ENCODE results near the gene S100A8.

GRCh38 chr1:153431002-153431401 is 40.1 kb upstream of the S100A8 start:
- TF ChIP-seq CTCF (IDR thresholded peaks at IDR 0.05) (no peak), POLR2AphosphoS5 (IDR thresholded peaks at IDR 0.05) (no peak), POLR2A (IDR thresholded peaks at IDR 0.05) (no peak), EP300 (IDR thresholded peaks at IDR 0.05) (no peak)

Measured in suprapubic skin (tissue), 4 donors.